Stimulated activated CD8-positive, alpha-beta memory T cell treated with anti-CD3 and anti-CD28 coated beads, Interleukin-2, amount 100 ng/mL, for 1 hour (primary cell): ENCODE data around the gene ID2.

Source experiments
- DNase-seq, 2 donors: peaks; one replicate each; pipeline ENCODE4 v3.0.0-alpha.2; 2020; ENCODE audit warnings: low read depth in 2 of 2

The ID2 gene

DNA sequence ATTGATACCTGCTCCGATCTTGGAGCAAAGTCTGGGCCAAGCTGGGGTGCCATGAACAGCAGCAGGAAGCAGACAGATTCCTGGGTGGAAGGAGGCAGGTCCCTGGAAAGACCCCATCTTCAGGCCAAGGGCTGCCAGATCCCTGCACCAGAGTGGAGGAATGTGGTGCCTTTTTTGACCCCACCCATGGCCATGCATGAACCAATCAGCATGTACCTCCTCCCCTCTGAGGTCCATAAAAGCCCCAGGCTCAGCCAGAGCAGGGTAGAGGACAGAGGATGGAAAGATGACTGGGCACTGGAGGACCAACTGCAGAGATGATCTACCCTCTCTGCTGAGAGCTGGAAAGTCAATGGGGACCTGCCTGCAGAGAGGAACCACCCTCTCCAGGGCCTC, 34.4 kb upstream of the ID2 start:
- DNase-seq: no peak

DNA sequence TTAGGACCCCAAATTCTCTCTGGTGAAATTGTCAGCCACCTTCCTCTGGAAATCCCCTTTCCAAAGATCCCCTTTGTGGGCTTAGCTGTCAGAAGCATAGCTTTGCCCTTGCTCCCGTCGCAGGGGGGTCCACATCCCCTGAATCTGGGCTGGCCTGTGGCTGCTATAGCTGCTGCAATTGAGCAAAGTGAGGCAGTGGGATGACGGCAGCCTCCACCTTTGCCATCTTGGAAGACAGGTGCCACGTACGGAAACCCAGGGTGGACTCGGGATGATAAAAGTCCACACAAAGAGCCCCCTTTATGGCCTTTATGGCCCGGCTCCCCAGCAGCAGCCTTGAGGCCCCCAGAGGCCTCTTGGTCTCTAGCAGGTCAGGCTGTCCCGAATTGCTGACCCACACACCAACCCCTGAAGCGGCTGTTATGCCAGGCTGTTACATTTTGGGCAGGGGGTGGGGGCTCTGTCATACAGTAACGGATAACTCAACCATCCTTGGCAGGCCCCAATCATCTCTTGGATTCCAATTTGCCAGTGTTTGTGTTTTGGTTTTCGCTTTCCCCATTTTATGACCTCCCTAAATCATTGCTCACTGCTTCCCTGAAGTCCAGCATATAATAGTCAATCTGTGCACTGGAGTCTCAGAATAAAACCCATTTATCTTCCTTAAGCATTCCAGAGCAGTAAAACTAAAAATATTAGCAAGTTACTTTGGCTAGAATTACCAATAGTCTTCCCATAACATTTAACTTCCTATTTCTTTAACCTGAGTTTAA, 33.2 kb upstream of the ID2 start:
- no peak for DNase-seq

- DNase-seq: no peak
Observed at GRCh38 chr2:8649718-8650117, 32.1 kb upstream of the ID2 start.

DNA sequence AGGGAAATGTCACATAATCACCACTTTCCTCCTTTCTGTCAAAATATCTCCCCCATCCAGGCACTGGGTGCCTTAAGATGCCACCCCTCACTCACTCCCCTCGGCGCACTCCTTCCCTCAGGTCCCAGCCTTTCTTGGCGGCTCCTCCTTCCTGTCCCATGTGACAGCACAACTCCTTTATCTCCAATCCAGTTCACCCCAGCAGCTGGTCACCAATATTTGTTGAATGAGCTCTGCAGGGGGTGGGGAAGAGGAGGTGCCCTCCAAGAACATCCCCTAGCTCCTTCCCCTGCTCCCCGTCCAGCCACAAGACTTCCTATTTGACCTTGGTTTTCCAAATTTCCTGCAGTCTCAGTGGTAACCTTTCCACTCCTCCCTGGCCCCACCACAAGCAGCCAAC, 31.6 kb upstream of the ID2 start:
- no peak for DNase-seq

- no peak for DNase-seq
Observed at GRCh38 chr2:8652774-8653426, 29.0 kb upstream of the ID2 start.

- no peak for DNase-seq
Observed at GRCh38 chr2:8653485-8653884, 28.4 kb upstream of the ID2 start.

GRCh38 chr2:8654041-8654440, 27.8 kb upstream of the ID2 start:
- DNase-seq: no peak

DNA sequence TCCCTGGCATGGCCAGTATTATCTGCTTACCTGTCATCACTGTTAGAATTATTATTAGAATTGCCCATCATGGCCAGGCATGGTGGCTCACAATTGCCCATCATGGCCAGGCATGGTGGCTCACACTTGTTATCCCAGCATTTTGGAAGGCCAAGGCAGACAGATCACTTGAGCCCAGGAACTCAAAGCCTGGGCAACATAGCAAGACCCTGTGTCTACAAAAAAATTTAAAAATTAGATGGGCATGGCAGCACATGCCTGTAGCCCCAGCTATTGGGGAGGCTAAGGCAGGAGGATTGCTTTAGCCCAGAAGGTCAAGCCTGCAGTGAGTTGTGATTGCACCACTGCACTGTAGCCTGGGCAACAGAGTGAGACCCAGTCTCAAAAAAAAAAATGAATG, 27.4 kb upstream of the ID2 start:
- DNase-seq: no peak

DNA sequence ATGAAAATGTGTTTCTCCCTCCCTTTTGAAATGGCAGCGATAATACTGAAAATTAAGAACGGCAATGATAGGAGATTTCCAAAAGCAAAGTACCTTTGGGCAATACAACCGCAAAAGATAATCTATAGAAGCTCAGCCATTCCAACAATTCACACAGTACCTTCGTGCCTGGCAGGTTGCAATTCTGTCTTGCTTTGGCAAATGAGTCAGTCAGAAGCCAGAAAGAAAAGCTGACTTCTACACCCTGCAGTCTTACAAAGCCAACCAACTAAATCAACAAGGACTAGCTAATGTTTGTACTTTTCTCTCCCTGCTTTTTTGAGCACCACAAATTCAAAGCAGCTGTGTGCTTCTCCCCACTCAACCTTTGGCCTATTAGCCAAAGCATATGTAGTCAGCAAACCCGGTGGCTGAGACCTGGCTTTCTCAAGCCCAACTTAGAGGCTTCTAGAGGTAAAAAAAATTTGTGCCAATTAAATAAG, 25.7 kb upstream of the ID2 start:
- no peak for DNase-seq

DNA sequence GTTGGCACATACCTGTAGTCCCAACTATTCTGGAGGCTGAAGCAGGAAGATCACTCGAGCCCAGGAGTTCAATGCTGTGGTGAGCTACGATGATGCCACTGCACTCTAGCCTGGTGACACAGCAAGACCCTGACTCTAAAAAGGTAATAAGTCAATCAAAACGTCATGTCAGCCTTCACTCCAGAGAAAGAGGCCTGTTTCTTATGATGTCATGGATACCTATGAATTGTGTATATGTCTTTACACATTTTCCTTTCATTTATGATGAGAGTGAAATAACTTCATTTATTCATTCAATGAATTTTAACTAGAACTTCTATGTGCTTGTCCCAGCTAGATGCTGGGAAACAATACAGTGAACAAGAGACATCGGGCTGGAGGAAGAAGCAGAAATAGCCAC, 25.0 kb upstream of the ID2 start:
- DNase-seq: no peak

DNA sequence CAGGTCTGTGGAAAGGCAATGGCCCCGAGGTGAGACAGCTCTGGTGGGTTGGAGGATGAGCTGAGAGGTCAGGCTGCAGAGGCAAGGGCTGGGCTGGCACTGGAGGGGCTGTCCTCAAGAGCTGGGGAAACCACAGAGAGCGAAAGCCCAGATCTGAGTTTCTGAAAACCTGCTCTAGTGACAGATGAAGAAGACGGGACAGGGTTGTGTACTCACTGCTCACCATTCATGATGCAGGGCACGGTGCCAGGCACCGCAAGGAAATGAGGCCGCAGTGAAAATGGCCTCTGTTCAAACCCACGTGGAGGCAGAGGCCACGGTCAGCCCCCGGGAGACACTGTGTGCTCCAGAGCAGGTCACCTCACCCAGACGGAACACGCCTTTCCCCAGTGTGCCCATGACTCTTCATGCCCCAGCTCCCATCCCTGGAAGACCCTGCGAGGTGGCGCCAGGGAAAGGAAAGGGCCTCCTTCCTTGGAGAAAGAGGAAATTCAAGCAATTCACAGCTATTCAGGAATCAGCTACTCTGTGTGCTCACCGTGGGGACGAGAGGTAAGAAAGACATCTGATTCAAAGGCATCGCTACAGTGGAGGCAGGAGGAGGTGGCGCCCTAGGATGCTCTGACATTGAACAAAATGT, 24.3 kb upstream of the ID2 start:
- no peak for DNase-seq

DNA sequence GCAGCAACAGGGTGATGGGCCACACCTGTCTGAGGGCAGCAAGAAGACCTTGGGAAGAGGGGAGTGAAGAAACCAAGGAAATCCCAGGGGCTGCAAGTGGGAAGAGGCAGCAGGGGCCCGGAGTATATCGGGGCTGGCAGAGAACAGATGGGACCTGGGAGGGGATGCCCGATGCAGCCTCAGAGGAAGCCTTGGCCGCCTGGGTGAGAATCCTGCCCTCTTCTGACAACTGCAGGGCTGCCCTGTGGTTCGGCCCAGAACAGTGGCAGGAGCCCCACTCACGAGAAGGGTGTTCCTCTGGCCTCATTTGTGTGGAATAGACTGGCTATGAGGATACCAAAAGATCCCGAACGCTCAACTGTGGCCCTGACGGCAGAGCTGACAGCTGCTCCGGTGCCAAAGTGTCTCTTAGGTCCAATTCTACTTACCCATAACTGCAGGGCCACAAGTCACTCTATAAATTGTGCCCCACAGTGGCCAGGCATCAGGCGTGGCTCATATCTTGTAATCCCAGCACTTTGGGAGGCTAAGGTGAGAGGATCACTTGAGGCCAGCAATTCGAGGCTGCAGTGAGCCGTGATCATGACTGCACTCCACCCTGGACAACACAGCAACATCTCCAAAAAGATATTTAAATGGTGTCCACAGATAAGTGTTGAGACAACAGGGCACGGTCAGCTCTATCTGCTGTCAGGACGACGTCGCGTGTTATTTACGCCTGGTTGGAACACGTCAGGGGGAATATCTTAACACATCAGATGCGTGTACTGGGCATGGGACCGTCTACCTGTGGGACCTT, 23.6 kb upstream of the ID2 start:
- no peak for DNase-seq

- no peak for DNase-seq
Observed at GRCh38 chr2:8659092-8659734, 22.6 kb upstream of the ID2 start.

DNA sequence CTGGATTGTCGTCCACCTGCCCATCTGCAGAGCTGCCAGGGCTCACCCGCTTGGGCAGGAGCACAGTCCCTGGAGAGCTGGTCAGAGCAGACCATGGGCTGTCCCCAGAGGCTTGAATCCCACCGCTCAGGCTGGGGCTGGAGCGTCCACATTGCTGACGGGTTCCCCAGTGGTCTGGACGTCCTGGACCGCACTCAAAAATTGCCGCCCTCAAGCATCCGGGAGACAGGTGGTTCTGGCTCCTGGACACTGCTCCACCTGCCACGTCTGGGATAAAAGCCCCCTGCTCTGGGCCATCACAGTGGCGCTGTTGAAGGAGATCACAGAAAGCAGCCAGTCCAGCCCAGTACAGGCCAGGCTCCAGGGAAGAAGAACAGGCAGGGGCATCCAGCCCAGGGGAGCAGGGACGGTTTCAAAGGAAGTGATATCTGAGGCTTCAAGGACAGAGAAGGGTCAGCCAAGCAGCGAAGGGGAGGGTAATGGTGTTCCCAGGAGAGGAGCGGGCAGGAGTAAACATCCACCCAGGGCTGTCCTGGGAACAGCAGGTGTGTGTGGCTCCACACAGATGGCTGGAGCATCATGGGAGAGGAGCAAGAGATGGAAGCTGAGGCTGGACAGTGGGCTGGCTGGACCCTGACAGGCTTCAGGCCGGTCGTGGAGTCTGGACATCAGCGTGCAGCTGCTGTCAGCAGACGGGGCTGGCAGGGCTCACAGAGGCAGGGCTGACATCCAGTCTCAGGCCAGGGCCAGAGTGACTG, 21.9 kb upstream of the ID2 start:
- no peak for DNase-seq

GRCh38 chr2:8661235-8661634, 20.6 kb upstream of the ID2 start:
- DNase-seq: no peak

- DNase-seq: no peak
Observed at GRCh38 chr2:8661736-8662135, 20.1 kb upstream of the ID2 start.

- DNase-seq: no peak
Observed at GRCh38 chr2:8662239-8662879, 19.5 kb upstream of the ID2 start.

GRCh38 chr2:8663997-8664396, 17.9 kb upstream of the ID2 start:
- no peak for DNase-seq

DNA sequence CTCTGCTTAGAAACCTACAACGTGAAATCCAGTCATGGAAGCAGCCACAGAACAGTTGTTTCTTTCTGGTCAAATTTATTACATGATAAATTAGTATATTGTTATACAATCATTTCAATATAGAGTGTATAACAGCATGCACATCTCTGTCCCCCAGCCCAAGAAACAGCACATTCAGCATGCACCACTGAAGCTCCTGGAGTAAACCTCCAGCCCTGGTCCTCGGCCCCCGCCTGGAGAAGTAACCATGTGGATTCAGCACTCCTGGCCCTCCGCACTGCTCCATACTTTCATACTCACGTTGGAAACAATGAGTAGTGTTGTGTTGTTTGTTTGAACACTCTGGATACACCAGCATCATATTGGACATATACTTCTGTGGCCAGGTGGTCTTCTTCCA, 15.3 kb upstream of the ID2 start:
- no peak for DNase-seq

- DNase-seq: no peak
Observed at GRCh38 chr2:8667896-8668512, 13.9 kb upstream of the ID2 start.
